Right cardiac atrium (tissue), 5 donors: ENCODE results near the gene DAAM1. TPM values are rescaled to one million over a fixed set of nuclear protein-coding genes. Genes with fewer than 3 reads are reported as not detected.

Experiments
- ATAC-seq, 2 donors: fragments of 200-7000 bp; cut with Tn5 transposase; one replicate each; pipeline versions ENCODE4 v1.8.0 to v1.9.1; 2020; ENCODE audit warnings: moderate library complexity in 2 of 2, mild to moderate bottlenecking in 1 of 2
- DNase-seq, 3 donors: peaks; one replicate each; pipeline ENCODE4 v3.0.0-alpha.2; 2020
- H3K27ac ChIP-seq: one replicate; pipeline ENCODE4 v1.5.1; 2013; ENCODE audit warnings: mild to moderate bottlenecking, low read length, control low read depth, moderate library complexity
- H3K27me3 ChIP-seq: one replicate; pipeline ENCODE4 v1.6.1; 2013; ENCODE audit not compliant: control insufficient read depth, insufficient read depth
- H3K4me1 ChIP-seq: one replicate; pipeline ENCODE4 v1.6.1; 2013; ENCODE audit warnings: low read length; ENCODE audit not compliant: control insufficient read depth, insufficient read depth
- H3K4me3 ChIP-seq: one replicate; pipeline ENCODE4 v1.5.1; 2013; ENCODE audit warnings: low read length, control low read depth
- H3K9me3 ChIP-seq: one replicate; pipeline ENCODE4 v1.6.1; 2013; ENCODE audit warnings: low read length; ENCODE audit not compliant: control insufficient read depth
- WGBS: extraction: QIAGEN DNeasy Blood & Tissue Kit; methylation state at CpG from one replicate; pipeline ENCODE4 v1.1.7; 2013; 5-methylcytosine and 5-hydroxymethylcytosine counted together
- intact Hi-C, 4 donors: fragments of 100-400 bp; cut with DNase I; formaldehyde crosslinking; loops; one replicate each; pipeline versions ENCODE4 v1.11.0 to v1.14.0; 2022 to 2023
- long read RNA-seq, 4 donors: library from polyadenylated mRNA; unstranded; transcript quantifications; one replicate each; pipeline ENCODE4 v2.0.0, GENCODE V29; 2020 to 2021
- polyA plus RNA-seq: library from polyadenylated mRNA; stranded (reverse); fragments of 200-250 nt; gene quantifications from one replicate; pipeline ENCODE4 v1.2.3, GENCODE V29; 2013
- total RNA-seq, 4 donors: library from RNA; stranded (reverse); fragmentation: NEBNext Ultra II Directional; extraction: Animal tissue kit (Norgen Biotek cat#: 25700); gene quantifications; one replicate each; pipeline ENCODE4 v1.2.1, GENCODE V29; 2021
- donor health status: healthy with polysubstance abuse.
- donor health status: DM: no; HTN: yes; CAD: no.
- donor health status: DM: no; HTN: no; CAD: no.
- donor health status: DM: no; HTN: yes; CAD: no; lungs with severe emphysema.
- donor health status: DM: yes; HTN: yes; CAD: no.

The DAAM1 gene
- total RNA-seq: 100 to 1,000 TPM in 3 of 4 donors, 10 to 100 TPM in 1; 96.8 to 152 (median 113) TPM
- polyA plus RNA-seq: 30.7 TPM
- long read RNA-seq, donor 1, full-length matches to known transcripts: 11 of 68 reads
- long read RNA-seq, donor 1, partial matches to known transcripts: 41 of 68 reads
- long read RNA-seq, donor 1, other reads (novel, unspliced or antisense): 16 of 68 reads
- long read RNA-seq, donor 2, full-length matches to known transcripts: 15 of 27 reads
- long read RNA-seq, donor 2, partial matches to known transcripts: 7 of 27 reads
- long read RNA-seq, donor 2, other reads (novel, unspliced or antisense): 5 of 27 reads
- long read RNA-seq, donor 3, full-length matches to known transcripts: 15 of 133 reads
- long read RNA-seq, donor 3, partial matches to known transcripts: 71 of 133 reads
- long read RNA-seq, donor 3, other reads (novel, unspliced or antisense): 47 of 133 reads
- long read RNA-seq, donor 4, full-length matches to known transcripts: 8 of 19 reads
- long read RNA-seq, donor 4, partial matches to known transcripts: 5 of 19 reads
- long read RNA-seq, donor 4, other reads (novel, unspliced or antisense): 6 of 19 reads

DNA sequence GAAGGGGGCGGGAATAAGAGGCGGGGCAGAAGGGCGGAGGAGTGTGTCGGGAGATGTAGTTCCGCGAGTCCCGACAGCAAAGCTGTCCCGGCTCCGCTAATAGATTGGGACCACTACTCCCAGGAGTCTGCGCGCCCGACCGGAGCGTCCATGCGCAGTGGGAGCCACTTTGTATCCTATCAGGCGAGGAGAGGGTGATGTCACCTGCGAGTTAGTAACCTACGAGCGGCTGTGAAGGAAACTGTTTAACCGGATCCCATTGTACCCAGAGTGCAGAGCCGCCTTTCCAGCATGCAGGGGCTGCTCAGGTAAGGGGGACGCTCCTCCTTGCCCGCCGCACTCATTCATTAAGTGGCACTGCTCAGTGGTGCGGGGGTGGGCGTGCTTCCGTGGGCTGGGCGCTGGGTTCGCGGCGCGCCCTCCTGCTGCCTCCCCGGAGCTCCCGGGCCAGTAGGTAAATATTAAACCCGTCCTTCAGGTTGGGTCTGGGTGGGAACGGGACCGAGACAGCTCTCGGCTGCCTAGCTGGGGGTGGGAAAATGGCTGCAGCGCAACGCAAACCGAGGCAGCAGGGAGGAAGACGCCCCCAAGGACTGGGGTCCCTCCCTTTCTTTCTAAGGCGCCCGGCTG, at the start of gene DAAM1:
TSS of gene DAAM1 (plus strand) at position 207 of the 630 bp plus-strand sequence. CDS start 74,811 bp downstream, outside the sequence.
- H3K4me3 ChIP-seq: peak within 1 kb of the TSS; percentile 80
- DNase-seq (peak; percentile 99), ATAC-seq (peak; percentile 98 to 99)
- under 1% methylated on average over 44 of the region's 44 CpGs for WGBS
- no peaks in the 10 kb centered on the region for H3K27me3 ChIP-seq
- H3K27ac ChIP-seq: peak within 1 kb of the TSS; percentile 96
- intact Hi-C loops: loop anchor here in 3 of 4 donors (10.0 kb wide), 3 partner anchors 54 to 236 kb away; no protein-coding TSS in a partner anchor
- peaks cover 4% of the 10 kb centered on the region for H3K4me1 ChIP-seq
- H3K9me3 ChIP-seq: no peaks in the 10 kb centered on the region

GRCh38 chr14:59139324-59139723, 49.1 kb upstream of the DAAM1 start:
- DNase-seq: no peak
- no peaks in the 10 kb centered on the region for H3K27me3 ChIP-seq
- no peak overlapping the region for H3K4me3 ChIP-seq
- WGBS: 79% methylated on average over 5 of the region's 5 CpGs
- intact Hi-C loops: loop anchor here in 2 of 4 donors (10.0 kb wide), 2 partner anchors 45 to 185 kb away; partner anchors contain the start of gene DAAM1 (in 2 of the 2)
- peak in 1 of 2 donors; percentile 51 for ATAC-seq
- H3K27ac ChIP-seq: no peak overlapping the region
- no peaks in the 10 kb centered on the region for H3K4me1 ChIP-seq
- H3K9me3 ChIP-seq: no peaks in the 10 kb centered on the region

- no peak for ATAC-seq
- intact Hi-C loops: no loop called here
- 79% methylated on average over 7 of the region's 7 CpGs for WGBS
Observed at GRCh38 chr14:59140106-59140843, 48.2 kb upstream of the DAAM1 start.

DNA sequence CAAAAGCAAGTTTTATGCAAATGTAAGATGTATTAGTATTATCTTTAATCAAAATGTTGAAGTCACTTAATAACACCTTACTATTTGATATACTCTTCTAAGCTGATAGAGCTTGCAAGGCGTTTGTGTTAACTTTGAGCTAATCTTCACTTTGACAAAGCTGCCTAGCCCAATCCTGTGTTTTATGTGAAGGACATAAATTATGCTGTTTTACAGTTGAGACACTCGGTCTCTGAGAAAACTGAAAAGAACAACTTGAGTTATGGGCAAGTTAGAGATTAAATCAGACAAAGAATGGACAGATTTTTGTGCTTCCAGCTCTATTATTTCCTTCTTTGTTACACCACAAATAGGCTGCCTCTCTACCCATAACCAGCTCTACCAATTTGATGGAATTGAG, 42.0 kb upstream of the DAAM1 start:
- no peak for DNase-seq
- WGBS: 89% methylated on average over 2 of the region's 2 CpGs
- no peaks in the 10 kb centered on the region for H3K27me3 ChIP-seq
- no peak overlapping the region for H3K27ac ChIP-seq
- ATAC-seq: no peak
- intact Hi-C loops: no loop called here
- no peak overlapping the region for H3K4me3 ChIP-seq
- no peaks in the 10 kb centered on the region for H3K9me3 ChIP-seq
- H3K4me1 ChIP-seq: no peaks in the 10 kb centered on the region

More at GRCh38 chr14:59140106-59140843, 48.2 kb upstream of the DAAM1 start:
- H3K4me3 ChIP-seq: no peak overlapping the region
- no peak overlapping the region for H3K27ac ChIP-seq
- H3K4me1 ChIP-seq: no peaks in the 10 kb centered on the region
- DNase-seq: no peak
- H3K27me3 ChIP-seq: no peaks in the 10 kb centered on the region
- H3K9me3 ChIP-seq: no peaks in the 10 kb centered on the region

- peak in 1 of 2 donors; percentile 69 for ATAC-seq
- WGBS: 40% methylated on average over 1 of the region's 1 CpG
- no peaks in the 10 kb centered on the region for H3K27me3 ChIP-seq
- H3K27ac ChIP-seq: no peak overlapping the region
- intact Hi-C loops: no loop called here
- no peak for DNase-seq
- no peaks in the 10 kb centered on the region for H3K9me3 ChIP-seq
- H3K4me3 ChIP-seq: no peak overlapping the region
- H3K4me1 ChIP-seq: no peaks in the 10 kb centered on the region
Observed at GRCh38 chr14:59147007-59147406, 41.5 kb upstream of the DAAM1 start.

- WGBS: 81% methylated on average over 4 of the region's 4 CpGs
- H3K9me3 ChIP-seq: no peaks in the 10 kb centered on the region
- ATAC-seq: no peak
- DNase-seq: no peak
- intact Hi-C loops: no loop called here
- no peaks in the 10 kb centered on the region for H3K4me1 ChIP-seq
- no peaks in the 10 kb centered on the region for H3K27me3 ChIP-seq
- H3K4me3 ChIP-seq: no peak overlapping the region
- no peak overlapping the region for H3K27ac ChIP-seq
Observed at GRCh38 chr14:59148334-59148900, 40.0 kb upstream of the DAAM1 start.

- intact Hi-C loops: no loop called here
- DNase-seq (no peak), ATAC-seq (peak in 1 of 2 donors; percentile 40)
- Histone ChIP-seq H3K27me3 (no peaks in the 10 kb centered on the region), H3K4me3 (no peak overlapping the region), H3K27ac (no peak overlapping the region), H3K4me1 (no peaks in the 10 kb centered on the region), H3K9me3 (no peaks in the 10 kb centered on the region)
- WGBS: 91% methylated on average over 2 of the region's 2 CpGs
Observed at GRCh38 chr14:59150990-59151389, 37.5 kb upstream of the DAAM1 start.

DNA sequence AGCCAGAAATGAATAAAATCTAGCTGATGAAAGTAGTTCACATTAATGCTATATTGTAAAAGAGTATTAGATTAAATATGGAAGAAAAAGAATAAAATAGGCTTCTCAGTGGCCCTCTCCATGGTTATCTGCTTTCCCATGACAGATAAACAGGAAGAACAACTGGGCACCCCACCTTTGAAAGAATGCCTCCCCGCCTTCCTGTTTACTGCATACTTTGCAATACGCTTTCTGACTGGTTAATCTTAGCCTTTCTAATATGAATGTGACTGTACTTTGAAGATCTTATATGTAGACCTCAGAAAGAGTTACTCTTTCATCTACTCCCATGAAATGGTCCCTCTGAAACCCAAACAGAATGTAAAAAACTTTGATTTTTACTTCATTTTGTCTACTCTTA, 34.1 kb upstream of the DAAM1 start:
- ATAC-seq: no peak
- Histone ChIP-seq H3K27me3 (no peaks in the 10 kb centered on the region), H3K27ac (no peak overlapping the region), H3K4me3 (no peak overlapping the region), H3K9me3 (no peaks in the 10 kb centered on the region), H3K4me1 (no peaks in the 10 kb centered on the region)
- no peak for DNase-seq
- intact Hi-C loops: no loop called here
- WGBS: 82% methylated on average over 2 of the region's 2 CpGs

DNA sequence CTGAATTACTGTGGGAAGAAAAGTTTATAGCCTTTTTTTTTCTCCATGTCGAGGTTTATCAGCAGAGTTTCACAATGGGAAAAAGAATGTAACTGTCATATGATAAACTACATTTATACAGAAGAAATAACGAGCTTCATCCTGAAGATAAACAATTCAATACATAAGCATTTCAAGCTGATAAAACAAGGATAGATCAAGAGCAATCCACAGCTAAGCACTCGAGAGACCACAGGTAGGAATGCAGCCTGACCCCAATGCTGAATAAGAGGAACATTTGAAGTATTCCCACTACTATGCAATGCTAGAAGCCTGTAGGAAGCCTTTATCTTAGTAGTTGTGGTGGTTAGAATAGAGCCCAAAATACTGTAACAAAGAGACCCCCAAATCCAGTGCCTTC, 32.6 kb upstream of the DAAM1 start:
- H3K9me3 ChIP-seq: no peaks in the 10 kb centered on the region
- ATAC-seq: no peak
- intact Hi-C loops: no loop called here
- WGBS: 50% methylated on average over 3 of the region's 3 CpGs
- no peaks in the 10 kb centered on the region for H3K27me3 ChIP-seq
- no peaks in the 10 kb centered on the region for H3K4me1 ChIP-seq
- DNase-seq: no peak
- no peak overlapping the region for H3K4me3 ChIP-seq
- no peak overlapping the region for H3K27ac ChIP-seq

- intact Hi-C loops: no loop called here
- Histone ChIP-seq H3K4me3 (no peak overlapping the region), H3K27me3 (no peaks in the 10 kb centered on the region), H3K4me1 (no peaks in the 10 kb centered on the region), H3K27ac (no peak overlapping the region), H3K9me3 (no peaks in the 10 kb centered on the region)
- 95% methylated on average over 1 of the region's 1 CpG for WGBS
- no peak for DNase-seq
- no peak for ATAC-seq
Observed at GRCh38 chr14:59159169-59159568, 29.3 kb upstream of the DAAM1 start.
